GM12873 (cell line): ENCODE measurements around the gene IQGAP3.
A peak's percentile ranks its signal among the peaks of the same experiment; 100 is the strongest.

ENCODE experiments used
- CTCF ChIP-seq: IDR thresholded peaks from 2 replicates; pipeline ENCODE4 v1.5.1; 2012; ENCODE audit warnings: low read depth, mild to moderate bottlenecking, moderate library complexity, low read length, control low read depth; ENCODE audit not compliant: insufficient read depth; ENCODE audit errors: missing control alignments

IQGAP3 gene

DNA sequence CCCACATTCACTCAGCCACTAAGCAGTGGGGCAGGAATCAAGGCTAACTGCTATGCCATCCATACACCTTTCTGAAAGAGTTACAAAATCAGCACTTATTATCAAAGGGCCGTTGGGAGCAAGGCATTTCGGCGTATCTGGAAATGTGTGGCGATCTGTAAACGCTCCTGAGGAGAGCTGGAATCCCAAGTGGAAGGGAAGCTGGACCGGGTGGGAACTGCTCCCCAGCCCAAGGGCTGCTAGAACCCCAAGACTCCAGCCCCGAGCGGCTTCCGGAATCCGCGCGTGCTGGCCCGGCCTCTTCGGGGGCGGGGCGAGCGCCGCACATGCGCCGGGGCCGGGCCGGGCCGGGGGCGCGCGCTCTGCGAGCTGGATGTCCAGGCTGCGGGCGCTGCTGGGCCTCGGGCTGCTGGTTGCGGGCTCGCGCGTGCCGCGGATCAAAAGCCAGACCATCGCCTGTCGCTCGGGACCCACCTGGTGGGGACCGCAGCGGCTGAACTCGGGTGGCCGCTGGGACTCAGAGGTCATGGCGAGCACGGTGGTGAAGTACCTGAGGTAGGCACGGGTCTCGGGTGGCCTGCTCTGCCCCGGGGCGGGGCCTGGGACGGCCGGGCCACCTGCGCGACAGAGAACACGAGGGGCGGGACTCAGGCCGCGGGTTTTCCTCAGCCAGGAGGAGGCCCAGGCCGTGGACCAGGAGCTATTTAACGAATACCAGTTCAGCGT is 19.2 kb upstream of the IQGAP3 start, which contains the start of gene NAXE:
Gene NAXE (plus strand): TSS at position 345 of the 726 bp plus-strand sequence. CDS start 29 bp downstream, at position 374.
- no peak for TF ChIP-seq CTCF

DNA sequence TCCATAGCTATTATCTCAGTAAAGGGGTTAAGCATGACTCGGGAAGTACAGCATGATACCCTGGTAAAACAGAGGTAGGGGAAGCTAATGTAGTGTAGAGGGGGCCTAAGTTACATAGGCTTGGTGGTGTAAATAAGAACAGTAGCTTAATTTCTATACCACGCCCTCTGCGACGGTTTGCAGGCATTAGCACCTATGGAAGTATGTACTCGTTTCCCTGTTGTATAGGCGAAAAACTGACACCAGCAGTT is 18.7 kb upstream of the IQGAP3 start:
- no peak for TF ChIP-seq CTCF

GRCh38 chr1:156590326-156591180 is 18.2 kb upstream of the IQGAP3 start:
- TF ChIP-seq CTCF: no peak

- no peak for TF ChIP-seq CTCF
Observed at GRCh38 chr1:156589546-156589945, 17.2 kb upstream of the IQGAP3 start.

DNA sequence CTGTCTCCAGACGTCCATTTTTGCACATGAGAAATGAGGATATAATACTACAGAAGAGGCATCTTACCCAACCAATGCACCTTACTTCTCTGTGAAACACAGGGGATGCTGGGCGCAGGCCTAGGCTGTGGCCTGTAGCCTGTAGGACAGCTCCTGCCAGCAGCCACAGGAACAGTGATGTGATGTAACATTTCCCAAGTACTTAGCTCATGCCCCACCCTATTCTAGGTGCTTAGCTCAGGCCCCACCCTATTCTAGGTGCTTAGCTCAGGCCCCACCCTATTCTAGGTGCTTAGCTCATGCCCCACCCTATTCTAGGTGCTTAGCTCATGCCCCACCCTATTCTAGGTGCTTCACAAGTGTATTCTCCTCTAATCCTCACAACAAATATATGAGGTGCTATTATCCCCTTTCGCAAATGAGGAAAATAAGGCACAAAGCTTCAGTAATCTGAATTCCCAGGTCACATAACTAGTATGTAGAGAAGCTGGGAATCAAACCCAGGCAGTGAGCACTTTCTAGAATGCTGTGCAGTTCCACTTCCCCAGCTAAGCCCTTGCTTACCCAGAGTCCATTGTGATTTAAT is 14.6 kb upstream of the IQGAP3 start:
- TF ChIP-seq CTCF: no peak

DNA sequence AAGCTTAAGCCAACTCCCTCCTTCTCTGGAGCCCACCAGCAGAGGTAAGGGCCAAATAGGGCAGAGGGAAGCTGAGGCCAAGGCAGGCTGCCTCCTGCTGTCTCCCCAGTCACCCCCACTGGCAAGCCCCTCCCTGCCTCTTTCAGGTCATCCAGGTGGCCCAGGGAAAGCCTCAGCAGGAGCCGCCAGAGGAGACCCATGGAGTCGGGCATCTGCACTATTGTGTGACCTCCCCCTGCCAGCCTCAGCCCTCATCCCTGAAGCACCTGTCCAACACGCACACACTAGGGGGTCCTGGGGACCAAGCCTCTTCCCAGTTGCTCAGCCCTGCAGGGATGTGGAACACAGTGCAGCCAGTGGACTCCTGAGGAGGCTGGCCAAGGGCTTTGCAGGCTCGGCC is 14.0 kb upstream of the IQGAP3 start:
- no peak for TF ChIP-seq CTCF

- peak; percentile 67 for TF ChIP-seq CTCF
Observed at GRCh38 chr1:156584813-156585212, 12.4 kb upstream of the IQGAP3 start.
